GM19372 (cell line): ENCODE measurements around the gene AZI2.

Experiments
- ATAC-seq: cut with Tn5 transposase; IDR thresholded peaks from one replicate; pipeline ENCODE4 v1.9.1; 2021; ENCODE audit warnings: mild to moderate bottlenecking, low read depth, moderate library complexity; ENCODE audit not compliant: unreplicated experiment

The AZI2 gene, protein sequence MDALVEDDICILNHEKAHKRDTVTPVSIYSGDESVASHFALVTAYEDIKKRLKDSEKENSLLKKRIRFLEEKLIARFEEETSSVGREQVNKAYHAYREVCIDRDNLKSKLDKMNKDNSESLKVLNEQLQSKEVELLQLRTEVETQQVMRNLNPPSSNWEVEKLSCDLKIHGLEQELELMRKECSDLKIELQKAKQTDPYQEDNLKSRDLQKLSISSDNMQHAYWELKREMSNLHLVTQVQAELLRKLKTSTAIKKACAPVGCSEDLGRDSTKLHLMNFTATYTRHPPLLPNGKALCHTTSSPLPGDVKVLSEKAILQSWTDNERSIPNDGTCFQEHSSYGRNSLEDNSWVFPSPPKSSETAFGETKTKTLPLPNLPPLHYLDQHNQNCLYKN

DNA sequence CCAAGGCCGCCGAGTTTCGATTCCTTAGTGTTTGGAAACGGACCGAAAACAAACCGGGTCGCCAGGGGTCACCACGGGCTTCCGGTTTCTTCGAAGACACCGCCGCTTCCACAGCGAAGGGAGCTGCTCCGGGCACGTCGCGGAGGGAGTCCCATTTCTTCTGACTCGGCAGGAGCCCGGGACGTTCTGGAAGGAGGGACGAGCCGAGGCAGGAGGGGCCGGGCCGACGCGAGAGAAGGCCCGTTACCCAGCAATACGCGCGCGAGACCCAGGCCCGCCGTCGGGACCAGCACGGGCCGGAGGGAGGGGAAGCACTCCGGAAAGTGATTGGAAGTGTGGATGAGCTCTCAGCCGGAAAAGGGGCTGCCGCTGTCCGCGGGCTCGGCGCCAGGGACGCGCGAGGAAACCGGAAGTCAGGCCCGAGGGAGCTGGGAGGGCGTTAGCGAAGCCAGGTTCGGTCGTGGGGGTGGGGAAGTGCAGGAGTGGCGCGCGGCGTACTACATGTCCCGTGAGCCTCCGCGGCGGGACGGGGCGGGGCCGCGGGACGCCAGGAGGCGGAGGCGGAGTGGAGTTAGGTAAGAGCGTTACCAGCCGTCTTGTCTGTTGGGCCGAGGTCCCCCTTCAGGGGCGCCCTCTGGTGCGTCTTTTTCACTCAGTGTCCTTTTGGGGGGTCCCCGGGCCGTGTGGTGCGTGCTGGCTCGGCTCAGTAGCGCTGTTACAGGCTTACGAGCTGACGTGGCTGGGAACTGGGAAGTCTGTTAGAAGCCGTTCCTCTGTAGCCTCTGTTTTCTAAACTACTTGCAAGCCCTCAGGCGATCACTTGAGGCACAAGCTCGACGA lies at the start of gene AZI2, which contains the start of gene ZCWPW2:
Gene AZI2 (minus strand): TSS at position 196 of the 840 bp plus-strand sequence. CDS start 8,207 bp downstream, outside the sequence.
Gene ZCWPW2 (plus strand): TSS at position 93 of the 840 bp plus-strand sequence. CDS start 64,348 bp downstream, outside the sequence.
- peak; percentile 88 for ATAC-seq

DNA sequence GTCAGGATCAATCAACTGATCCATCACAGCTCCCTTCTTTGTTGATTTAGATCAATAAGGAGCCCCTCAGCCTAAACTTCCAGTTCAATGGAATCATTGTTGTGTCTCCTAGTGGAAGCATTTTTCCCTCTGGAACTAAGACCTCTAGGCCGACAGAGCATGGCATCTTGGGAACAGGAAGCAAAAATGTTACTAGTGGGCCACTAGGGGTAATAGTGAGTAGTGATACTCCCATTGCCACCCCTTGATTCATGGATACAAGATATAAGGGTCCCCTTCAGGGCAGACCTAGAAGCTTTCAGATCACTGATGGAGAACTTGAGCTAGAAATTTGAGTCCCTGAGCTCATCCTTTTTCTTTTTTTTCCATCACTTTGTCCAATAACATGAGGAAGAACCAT lies 40.4 kb upstream of the AZI2 start:
- no peak for ATAC-seq

DNA sequence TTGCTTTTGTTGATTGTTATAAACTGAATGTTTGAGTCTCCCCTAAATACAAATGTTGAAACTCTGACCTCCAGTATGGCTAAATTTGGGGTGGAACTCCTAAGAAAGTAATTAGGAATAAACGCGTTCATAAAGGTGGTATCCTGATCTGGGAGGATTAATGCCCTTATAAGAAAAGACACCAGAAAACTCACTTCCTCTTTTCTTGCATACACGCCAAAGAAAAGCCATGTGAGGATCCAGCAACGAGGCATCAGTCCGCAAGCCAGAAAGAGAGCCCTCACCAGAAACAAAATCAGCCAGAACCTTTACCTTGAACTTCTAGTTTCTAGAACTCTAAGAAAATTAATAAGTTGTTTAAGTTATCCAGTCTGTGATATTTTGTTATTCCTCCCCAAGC lies 37.4 kb upstream of the AZI2 start:
- ATAC-seq: no peak

DNA sequence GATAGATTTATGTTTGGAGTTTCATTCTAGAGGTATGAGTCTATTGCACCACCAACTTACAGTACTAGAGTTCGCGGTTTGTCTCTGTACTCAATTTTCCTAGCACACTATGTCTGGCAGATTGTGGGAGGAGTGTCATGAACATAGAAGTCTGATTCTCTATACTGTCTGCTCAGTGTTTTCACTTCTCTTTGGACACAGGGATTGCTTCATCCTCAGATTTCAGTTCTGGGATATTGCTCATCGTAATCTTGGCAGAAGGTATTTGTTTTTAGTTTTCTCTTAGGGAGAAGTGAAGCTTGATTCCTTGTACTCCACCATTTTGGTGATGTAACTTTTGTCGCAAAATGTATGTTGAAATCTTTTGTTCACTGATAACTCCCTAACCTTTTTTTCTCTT lies 27.8 kb upstream of the AZI2 start:
- ATAC-seq: no peak

DNA sequence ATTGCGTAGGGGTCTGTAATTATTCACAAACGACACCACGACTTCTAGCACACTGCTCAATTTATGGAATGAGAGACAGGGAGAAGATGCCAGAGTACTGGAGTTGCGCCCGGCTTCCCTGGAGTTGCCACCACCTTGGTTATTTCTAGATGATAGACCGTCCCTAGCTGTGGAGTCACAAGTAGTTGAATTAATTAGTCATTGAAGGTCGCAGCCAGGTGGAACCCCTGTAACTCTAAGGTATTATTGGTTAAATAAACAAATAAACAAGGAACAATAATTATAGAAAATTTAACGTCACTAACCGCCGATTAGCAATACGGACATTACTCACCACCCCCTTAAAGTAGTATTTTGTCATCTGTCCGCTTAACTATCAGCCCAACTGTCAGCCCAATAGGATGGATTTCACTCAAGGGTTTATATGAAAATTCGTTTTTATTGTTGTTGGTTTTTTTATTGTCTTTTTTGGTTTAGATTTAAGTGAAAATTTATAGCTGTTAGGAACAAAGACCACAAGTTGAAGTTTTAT lies 911 bp upstream of the AZI2 start:
- no peak for ATAC-seq

DNA sequence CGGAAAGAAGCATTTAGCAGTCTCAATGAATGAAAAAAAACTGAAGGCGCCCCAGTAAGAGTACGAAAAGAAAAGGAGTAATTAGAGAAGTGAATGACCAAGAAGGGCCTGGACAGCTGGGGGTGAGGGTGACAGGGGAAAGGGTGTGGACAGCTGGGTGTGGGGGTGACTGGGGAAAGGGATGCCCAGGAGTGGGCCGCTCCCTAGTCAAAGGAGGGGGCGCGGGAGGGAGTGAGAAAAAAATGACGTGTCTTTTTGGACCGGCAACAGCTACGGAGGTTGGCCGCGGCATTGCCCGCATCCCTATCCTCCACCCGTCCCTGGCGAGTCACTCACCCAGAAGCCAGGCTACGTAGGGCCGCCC lies 377 bp downstream of the AZI2 start:
- no peak for ATAC-seq

DNA sequence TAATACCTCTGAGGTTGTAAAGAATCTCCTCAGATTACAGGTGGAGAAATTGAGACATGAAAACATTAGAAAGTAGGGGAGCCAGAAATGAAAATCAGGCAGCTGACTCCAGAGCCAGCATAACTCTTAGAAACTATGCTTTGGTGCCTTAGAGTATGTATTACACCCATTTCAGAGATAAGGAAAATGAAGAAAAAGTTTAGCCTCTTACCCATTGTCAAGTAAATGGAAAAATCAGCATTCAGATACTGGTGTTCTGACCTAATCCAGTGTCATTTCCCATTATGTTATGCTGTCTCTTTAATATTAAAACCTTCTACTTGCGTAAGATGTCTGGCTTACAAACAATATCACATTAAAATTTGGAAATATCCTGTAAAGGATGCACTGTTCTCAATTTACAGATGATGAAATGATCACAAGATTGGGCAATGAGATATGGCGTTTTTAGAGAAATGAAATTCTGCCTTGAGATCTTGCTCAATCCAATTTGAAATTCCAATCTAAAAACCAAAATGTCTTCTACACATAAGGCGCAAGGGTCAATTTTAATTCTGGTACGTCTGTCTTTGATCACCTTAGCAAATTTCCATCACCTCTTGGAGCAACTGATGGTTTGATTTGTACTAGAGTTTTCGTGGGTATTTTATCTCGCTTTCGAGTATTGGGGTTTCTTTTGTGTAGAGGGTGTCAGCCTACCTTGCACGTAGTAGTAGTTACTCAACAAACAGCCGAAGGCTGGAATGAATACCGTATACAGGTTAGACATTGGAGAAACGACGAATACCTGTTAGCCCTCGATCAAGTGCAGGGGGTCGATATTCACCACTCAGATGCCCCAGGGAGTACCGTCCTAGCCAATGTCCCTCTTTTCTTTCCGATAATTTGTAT lies 1.0 kb downstream of the AZI2 start:
- ATAC-seq: no peak

DNA sequence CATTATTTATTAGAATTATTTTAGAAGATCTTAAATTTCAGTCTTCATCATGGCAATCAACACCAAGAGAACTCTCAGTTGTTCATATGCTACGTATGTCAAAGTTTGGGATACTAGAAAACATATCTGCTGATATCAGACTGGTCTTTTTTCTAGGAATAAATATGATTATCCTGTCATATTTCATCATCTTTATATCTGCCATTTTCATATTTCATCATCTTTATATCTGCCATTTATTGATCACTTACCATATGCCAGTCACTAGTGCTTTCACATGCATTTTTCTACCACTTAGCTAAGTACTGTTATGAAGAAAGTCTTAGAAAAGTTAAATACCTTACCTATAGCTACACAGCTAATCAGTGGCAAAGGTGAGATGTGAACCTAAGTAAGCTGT lies 2.9 kb downstream of the AZI2 start:
- ATAC-seq: no peak

DNA sequence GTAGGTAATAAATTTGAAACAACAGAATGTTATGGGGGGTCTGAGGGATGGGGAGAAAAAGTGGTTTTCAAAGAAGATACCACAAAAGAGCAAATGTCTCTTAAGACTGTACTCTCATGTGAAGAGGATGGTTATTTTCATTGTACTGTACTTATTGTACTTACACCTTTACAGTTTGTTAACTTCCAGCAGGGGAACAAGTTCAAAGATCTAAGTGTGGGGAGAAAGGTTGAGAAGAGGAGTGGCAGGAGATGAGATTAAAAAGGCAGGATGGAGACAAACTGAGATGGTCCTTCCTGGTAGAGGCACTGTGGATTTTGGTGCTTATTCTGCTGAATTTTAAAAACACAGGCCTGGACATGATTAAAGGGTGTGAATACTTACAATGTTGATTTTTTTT lies 5.5 kb downstream of the AZI2 start:
- no peak for ATAC-seq

DNA sequence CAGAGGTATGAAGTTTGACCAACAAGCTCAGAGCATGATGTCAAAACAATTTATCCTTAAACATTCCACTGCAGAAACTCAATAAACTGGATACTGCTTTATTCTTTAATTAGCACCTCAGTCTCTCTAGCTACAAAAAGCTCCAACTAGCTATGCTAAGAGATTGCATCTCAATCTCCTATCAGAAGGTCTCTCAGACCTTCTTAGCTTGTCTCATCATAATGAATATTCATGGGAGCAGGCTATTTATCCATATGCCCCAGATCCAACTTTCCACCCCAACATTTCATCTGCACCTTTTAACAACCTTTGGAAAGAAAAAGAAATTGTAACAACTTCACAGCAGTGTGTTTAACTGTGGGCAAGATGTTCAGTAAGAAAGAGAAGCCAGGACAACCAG lies 11.4 kb downstream of the AZI2 start:
- no peak for ATAC-seq

DNA sequence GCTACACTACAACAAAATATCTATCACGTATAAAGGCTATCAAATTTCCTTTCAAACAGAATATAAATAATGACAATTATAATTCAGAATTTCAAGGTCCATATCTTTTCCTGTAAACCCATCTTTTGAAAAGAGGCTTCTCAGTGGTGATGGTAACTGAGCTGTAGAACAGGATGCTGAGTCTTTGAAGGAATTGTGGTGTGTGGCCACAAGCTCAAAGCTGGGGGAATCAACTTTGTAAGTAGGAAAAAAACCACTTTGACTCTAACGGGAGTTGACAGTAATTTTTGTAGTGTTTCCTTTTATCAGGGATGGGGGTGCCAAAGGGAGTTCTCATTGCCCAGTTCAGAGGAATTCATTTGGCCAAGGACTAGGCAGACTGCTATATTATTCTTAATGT lies 13.4 kb downstream of the AZI2 start:
- no peak for ATAC-seq

DNA sequence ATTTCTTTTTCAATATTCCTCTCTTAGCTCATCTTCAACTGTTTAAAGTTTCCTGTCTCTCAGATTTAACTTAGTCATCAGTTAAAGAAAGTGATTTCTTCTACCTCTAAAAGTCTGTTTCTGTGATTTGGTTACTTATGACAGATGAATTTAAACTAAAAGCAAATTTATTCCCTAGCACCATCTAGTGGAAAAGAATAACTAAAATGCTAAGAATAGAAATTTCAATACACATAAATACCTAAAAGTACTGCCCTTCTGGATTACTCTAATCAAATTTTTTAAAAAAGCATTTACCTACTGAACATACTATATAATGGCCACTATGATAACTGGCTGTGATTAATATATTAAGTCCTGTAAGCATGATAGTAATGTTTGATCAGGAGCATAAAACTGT lies 14.1 kb downstream of the AZI2 start:
- no peak for ATAC-seq

DNA sequence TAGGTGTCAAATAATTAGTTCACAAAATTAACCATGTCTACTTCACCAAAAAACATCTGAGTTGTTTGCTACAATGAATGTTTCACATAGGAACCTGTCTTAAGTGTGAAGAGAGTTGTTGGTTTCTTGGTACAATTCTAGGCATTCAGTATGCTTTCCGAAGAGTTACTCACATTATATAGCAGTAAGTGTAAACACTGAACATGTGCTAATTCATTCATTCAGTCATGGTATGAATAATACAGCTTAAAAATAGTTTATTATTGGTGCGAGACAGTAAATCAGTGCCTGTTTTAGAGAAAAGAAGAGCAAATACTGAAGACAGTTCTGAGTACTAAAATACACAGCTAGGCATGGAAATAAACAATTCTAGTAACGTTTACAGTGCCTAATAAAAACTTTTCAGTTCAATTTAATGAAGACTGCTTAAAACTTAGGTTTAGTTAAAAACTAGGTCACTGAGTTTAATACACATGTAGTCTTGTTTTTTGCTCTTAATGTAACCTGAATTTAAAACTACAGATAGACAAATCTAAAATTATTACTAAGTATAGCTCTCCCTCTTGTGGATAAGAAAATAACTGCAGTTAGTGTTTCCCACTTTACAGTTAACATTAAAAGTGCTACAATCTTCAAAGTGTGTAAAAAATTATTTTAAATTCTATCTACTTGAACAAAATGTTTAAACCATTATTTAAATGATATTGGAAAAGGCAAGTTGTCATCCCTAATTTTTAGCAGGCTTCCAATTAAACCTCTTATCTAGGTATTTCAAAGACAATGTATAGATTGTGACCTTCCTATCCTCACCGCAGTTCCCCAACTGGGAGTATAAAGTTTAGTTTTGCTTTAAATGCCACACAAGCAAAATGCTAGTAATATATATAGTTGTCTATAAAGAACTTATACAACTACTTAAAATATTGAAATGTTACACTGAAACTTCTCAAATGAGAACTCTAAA lies 20.2 kb downstream of the AZI2 start:
- no peak for ATAC-seq

DNA sequence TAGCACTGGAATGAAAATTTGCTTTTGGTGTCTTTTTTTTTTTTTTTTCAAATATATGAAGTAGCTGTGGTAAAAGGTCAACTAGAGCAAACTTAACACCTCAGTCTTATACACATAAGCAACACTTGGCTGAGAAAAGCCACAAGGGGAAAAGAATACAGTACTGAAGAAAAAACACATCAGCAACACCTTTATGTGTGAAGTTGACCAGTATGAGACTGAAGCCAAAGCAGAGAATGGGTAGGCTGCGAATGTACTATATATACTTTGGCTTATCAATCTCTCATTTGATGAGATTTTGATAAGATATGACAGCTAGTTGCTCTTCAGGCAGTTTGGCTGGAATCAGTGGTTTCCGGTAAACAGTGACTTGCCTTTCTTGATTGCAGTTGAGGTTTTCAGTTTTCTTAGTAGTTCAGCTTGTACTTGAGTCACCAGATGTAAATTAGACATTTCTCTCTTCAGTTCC lies 22.1 kb downstream of the AZI2 start:
- peak; percentile 82 for ATAC-seq

DNA sequence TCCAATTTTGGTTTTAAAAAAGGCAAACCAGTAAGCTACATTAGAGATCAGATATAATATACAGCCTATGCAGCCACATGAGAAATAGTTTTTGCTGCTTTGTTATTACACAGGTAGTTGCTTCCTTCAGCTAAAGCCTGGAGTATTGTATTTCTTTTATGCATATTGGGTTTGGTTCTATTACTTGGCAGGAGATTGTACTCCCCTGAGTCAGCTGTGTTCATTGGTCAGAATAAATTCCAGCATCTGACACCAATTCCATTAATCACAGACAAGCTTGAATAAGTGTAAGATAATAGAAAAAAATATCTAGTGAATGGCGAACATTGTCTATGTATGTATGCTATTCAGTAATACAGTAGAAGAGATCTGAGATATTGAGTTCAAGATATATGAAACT lies 26.2 kb downstream of the AZI2 start:
- ATAC-seq: no peak

DNA sequence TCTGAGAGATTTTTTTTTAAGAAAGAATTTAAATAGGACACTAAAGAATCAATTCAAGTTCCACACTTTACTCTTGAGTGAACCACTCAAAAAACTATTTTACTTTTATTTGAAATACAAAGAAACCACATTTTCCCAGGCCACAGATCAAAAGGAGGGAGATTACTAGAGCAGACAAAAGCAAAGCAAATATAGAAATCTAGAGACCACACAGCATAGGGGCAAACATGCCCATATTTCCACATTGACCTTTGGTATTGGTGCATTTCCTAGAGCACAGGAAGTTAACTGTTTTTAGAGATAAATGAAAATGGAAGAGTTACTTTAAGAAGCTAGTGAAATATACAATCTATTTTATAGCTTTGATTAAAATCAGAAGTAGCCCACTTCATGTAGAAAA lies 27.6 kb downstream of the AZI2 start:
- ATAC-seq: no peak

DNA sequence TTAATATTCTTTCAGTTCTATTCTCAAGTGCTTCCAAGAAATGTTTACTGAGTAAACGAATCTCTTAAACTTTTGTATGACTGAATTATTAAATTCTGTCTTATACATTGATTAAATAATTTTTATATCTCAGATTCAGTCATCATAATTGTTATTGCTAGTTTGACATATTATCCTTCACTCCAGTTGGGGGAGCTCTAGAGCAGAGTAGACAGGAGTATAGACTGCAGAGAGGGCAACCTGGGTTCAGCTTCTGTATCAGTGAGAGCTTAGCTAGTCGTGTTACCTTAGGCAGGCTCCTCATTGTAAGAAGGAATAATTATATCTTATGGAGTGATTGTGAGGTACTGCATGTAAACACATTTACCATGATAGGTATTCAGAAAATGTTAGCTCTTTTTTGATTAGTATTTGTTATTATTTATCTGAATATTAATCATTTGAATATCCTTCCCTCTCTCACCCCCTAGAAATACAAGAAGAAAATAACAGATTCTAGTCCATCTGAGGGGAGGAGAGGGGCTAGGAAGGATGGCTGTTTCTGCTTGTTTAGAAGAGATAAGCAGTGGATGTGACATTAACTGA lies 31.1 kb downstream of the AZI2 start:
- peak; percentile 90 for ATAC-seq

DNA sequence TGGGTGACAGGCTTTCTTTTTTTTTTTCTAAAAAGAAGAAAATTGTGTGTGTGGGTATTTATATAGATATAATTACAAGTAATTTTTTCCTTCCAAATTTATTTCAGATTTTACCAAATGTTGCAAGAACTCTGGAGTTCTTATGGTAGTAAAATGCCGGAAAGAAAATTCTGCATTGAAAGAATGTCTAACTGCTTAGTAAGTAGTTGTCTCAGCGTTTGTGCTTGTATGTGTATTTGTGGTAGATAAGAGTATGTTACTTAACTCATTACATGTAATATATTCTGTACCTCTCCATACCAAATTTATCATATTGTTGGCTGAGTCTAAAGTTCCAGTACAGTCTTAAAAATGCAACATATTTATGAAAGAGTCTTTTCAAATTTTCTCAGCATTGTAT lies 32.4 kb downstream of the AZI2 start:
- no peak for ATAC-seq

DNA sequence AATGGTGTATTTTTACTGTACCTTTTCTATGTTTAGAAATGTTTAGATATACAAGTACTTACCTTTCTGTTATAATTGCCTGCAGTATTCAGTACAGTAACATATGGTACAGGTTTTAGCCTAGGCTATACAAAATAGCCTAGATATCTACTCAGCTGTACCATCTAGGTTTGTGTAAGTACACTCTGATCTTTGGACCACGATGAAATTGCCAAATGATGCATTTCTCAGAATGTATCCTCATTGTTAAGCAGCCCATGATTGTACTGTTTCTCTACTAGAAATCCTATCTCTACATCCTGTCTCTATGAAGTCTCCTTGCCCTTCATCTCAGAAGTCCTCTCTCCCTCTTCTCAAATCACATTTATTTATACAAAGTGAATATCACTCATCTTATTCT lies 32.9 kb downstream of the AZI2 start:
- ATAC-seq: no peak
